Thyroid gland (tissue), 4 donors: Measurements from ENCODE around the gene TP53I13.

Experiments
- POLR2A ChIP-seq, 2 donors: fragments of 450-650 bp; IDR thresholded peaks; one replicate each; pipeline ENCODE4 v1.6.1; 2017; ENCODE audit warnings: antibody characterized with exemption in 2 of 2, mild to moderate bottlenecking in 2 of 2, moderate library complexity in 1 of 2
- TF ChIP-seq, protein P1 (sequence below), 6 experiments: fragments of 200-600 bp in 3 of 6; fragments of 450-650 bp in 3 of 6; sonication (generic) in 3 of 6; IDR thresholded peaks; one replicate each; pipeline ENCODE4 v1.5.1; 2016 to 2019; ENCODE audit warnings: antibody characterized with exemption in 6 of 6, mild to moderate bottlenecking in 2 of 6, inconsistent platforms in 1 of 6, moderate library complexity in 1 of 6

DNA sequence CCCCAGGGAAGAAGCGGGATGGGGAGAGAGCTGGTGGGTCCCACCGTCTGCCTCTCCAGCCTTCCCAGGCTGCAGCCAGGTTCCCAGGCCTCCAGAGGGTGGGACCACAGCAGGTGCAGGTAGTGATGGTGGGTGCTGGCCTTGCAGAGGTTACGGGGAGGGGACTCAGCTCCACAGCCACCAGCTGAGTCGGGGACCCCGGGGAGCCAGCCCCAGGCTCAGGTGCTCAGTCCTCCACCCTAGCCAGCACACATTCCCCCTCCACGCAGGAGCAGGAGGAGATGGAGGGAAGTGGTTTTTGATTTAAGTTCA lies 5.0 kb downstream of the TP53I13 start:
- TF ChIP-seq, protein P1, sequence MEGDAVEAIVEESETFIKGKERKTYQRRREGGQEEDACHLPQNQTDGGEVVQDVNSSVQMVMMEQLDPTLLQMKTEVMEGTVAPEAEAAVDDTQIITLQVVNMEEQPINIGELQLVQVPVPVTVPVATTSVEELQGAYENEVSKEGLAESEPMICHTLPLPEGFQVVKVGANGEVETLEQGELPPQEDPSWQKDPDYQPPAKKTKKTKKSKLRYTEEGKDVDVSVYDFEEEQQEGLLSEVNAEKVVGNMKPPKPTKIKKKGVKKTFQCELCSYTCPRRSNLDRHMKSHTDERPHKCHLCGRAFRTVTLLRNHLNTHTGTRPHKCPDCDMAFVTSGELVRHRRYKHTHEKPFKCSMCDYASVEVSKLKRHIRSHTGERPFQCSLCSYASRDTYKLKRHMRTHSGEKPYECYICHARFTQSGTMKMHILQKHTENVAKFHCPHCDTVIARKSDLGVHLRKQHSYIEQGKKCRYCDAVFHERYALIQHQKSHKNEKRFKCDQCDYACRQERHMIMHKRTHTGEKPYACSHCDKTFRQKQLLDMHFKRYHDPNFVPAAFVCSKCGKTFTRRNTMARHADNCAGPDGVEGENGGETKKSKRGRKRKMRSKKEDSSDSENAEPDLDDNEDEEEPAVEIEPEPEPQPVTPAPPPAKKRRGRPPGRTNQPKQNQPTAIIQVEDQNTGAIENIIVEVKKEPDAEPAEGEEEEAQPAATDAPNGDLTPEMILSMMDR (IDR thresholded peaks at IDR 0.05), result no peak
- TF ChIP-seq POLR2A (IDR thresholded peaks at IDR 0.05), result no peak
